ENCODE measurements around the gene PLXND1. TPM values are rescaled to one million over a fixed set of nuclear protein-coding genes. Genes with fewer than 3 reads are reported as not detected.

Gene PLXND1
- total RNA-seq, 1 experiment from 2014 or later = 47.3 TPM

DNA sequence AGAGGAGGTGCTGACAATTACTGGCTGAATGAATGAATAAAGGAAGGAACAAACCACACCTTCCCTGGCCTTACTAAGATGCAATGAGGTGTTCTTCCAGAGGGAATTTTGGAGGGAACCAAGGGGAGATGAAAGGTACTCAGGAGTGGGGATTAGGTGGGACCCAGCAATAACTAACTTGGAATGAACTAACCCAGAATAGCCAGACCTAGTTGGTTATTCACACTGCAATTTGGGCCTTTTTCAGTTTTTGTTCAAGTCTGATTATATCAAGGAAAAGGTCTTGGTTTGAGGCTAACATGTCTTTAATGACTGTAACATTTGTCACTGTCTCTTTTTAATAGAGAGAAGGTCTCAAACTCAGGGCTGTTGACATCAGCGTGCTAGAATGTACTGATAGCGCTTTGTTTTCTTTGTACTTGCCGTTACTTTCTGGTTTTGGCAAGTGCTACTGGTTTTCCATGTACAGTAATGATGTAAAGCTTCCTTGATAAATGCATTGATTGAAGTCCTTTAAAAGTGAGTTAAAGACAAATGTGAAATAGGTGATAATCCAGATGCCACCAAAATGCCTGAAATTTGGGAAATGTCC, 3.2 kb upstream of the PLXND1 start:
- intact Hi-C loops (cut with micrococcal nuclease) = loop anchor here (5.0 kb wide), 1 partner anchor 117 kb away; no protein-coding TSS in a partner anchor
- Histone ChIP-seq H3K4me1 (ENCODE audit: control insufficient read depth in 1 of 2, insufficient read depth in 2 of 2, low read length in 2 of 2) (peaks cover 5 to 48% of the 10 kb centered on the region in 2 experiments; a peak in 3 of 4 replicates), H3K9me3 (ENCODE audit: control insufficient read depth in 1 of 2, insufficient read depth in 1 of 2, low read depth in 1 of 2, low read length in 2 of 2) (no peaks in the 10 kb centered on the region), H3K9me2 (ENCODE audit: insufficient read depth) (no peaks in the 10 kb centered on the region), H3K27ac (ENCODE audit: low read depth, low read length) (no peak overlapping the region), H3K4me2 (ENCODE audit: low read length) (no peak overlapping the region), H3K36me3 (ENCODE audit: control insufficient read depth in 1 of 2, insufficient read depth in 2 of 2, low read length in 2 of 2) (no peaks in the 10 kb centered on the region), H3K4me3 (replicated peaks in 1 of 2; ENCODE audit: low read depth in 1 of 2, low read length in 2 of 2) (no peak overlapping the region), H4K20me1 (ENCODE audit: insufficient read depth) (no peaks in the 10 kb centered on the region), H3K9ac (ENCODE audit: low read length) (no peak overlapping the region), H3K27me3 (ENCODE audit: insufficient read depth, low read length) (no peaks in the 10 kb centered on the region), H2AFZ (ENCODE audit: low read depth, low read length, poor library complexity, severe bottlenecking) (no peak overlapping the region), H3K79me2 (ENCODE audit: insufficient read depth, low read length) (peaks cover 9% of the 10 kb centered on the region; the same call in 1 of the 2 replicates)
- CTCF ChIA-PET = no interaction called here
- BruUV-seq (replicated peaks) = no TSS peak
- RAD21 ChIA-PET (ENCODE audit: low non-redundant PET in 1 of 2, low total read pairs in 2 of 2, uncharacterized antibody in 2 of 2, unreplicated experiment in 2 of 2) = no interaction called here
- TF ChIP-seq ELF1 (IDR thresholded peaks at IDR 0.05; ENCODE audit: borderline replicate concordance, low read depth) = no peak
- no peak for TF ChIP-seq ZNF274 (IDR thresholded peaks at IDR 0.05; ENCODE audit: low read depth, low read length)
- TF ChIP-seq FOSL1 (IDR thresholded peaks at IDR 0.05; ENCODE audit: low read depth) = no peak
- TF ChIP-seq, protein P1, sequence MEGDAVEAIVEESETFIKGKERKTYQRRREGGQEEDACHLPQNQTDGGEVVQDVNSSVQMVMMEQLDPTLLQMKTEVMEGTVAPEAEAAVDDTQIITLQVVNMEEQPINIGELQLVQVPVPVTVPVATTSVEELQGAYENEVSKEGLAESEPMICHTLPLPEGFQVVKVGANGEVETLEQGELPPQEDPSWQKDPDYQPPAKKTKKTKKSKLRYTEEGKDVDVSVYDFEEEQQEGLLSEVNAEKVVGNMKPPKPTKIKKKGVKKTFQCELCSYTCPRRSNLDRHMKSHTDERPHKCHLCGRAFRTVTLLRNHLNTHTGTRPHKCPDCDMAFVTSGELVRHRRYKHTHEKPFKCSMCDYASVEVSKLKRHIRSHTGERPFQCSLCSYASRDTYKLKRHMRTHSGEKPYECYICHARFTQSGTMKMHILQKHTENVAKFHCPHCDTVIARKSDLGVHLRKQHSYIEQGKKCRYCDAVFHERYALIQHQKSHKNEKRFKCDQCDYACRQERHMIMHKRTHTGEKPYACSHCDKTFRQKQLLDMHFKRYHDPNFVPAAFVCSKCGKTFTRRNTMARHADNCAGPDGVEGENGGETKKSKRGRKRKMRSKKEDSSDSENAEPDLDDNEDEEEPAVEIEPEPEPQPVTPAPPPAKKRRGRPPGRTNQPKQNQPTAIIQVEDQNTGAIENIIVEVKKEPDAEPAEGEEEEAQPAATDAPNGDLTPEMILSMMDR (IDR thresholded peaks at IDR 0.05 in 2 of 3, conservative IDR thresholded peaks at IDR 0.05 in 1 of 3; ENCODE audit: borderline replicate concordance in 1 of 3, insufficient read depth in 1 of 3, low read depth in 2 of 3, low read length in 2 of 3) = no peak
- TF ChIP-seq, protein P2, sequence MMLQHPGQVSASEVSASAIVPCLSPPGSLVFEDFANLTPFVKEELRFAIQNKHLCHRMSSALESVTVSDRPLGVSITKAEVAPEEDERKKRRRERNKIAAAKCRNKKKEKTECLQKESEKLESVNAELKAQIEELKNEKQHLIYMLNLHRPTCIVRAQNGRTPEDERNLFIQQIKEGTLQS (IDR thresholded peaks at IDR 0.05) = no peak
- TF ChIP-seq ZFX (IDR thresholded peaks at IDR 0.05) = no peak
- no peak for TF ChIP-seq EGR1 (IDR thresholded peaks at IDR 0.05; ENCODE audit: low read depth)
- TF ChIP-seq, protein P3, sequence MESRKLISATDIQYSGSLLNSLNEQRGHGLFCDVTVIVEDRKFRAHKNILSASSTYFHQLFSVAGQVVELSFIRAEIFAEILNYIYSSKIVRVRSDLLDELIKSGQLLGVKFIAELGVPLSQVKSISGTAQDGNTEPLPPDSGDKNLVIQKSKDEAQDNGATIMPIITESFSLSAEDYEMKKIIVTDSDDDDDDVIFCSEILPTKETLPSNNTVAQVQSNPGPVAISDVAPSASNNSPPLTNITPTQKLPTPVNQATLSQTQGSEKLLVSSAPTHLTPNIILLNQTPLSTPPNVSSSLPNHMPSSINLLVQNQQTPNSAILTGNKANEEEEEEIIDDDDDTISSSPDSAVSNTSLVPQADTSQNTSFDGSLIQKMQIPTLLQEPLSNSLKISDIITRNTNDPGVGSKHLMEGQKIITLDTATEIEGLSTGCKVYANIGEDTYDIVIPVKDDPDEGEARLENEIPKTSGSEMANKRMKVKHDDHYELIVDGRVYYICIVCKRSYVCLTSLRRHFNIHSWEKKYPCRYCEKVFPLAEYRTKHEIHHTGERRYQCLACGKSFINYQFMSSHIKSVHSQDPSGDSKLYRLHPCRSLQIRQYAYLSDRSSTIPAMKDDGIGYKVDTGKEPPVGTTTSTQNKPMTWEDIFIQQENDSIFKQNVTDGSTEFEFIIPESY (IDR thresholded peaks at IDR 0.05; ENCODE audit: extremely low read depth, insufficient replicate concordance, low read length) = no peak
- no peak for DNase-seq (ENCODE audit: low read depth, low spot score)
- POLR2A ChIA-PET = no interaction called here
- ATAC-seq = no peak

Data from HCT116 (cell line).